Measurements from ENCODE around the gene RNASE2. TPM values are rescaled to one million over a fixed set of nuclear protein-coding genes. Genes with fewer than 3 reads are reported as not detected.

Gene RNASE2
- total RNA-seq, 1 donor from 2014 or later: not detected

GRCh38 chr14:20969336-20969735, 14.0 kb downstream of the RNASE2 start:
- no peak for TF ChIP-seq CTCF (IDR thresholded peaks at IDR 0.05; ENCODE audit: partially characterized antibody, unreplicated experiment)
- H3K36me3 Mint-ChIP-seq (ENCODE audit: unreplicated experiment): no peaks in the 10 kb centered on the region
- no peaks in the 10 kb centered on the region for H3K4me1 Mint-ChIP-seq (ENCODE audit: low read depth, unreplicated experiment)
- no peak overlapping the region for H3K27ac Mint-ChIP-seq (ENCODE audit: unreplicated experiment)
- H3K27me3 Mint-ChIP-seq (ENCODE audit: unreplicated experiment): peaks cover 5% of the 10 kb centered on the region
- H3K9me3 Mint-ChIP-seq (ENCODE audit: unreplicated experiment): peaks cover 2% of the 10 kb centered on the region
- no peak for DNase-seq
- H3K4me3 Mint-ChIP-seq (ENCODE audit: unreplicated experiment): no peak overlapping the region

- Mint-ChIP-seq H3K9me3 (ENCODE audit: unreplicated experiment) (peaks cover 2% of the 10 kb centered on the region), H3K4me3 (ENCODE audit: unreplicated experiment) (peak overlapping the region; percentile 97), H3K4me1 (ENCODE audit: low read depth, unreplicated experiment) (no peaks in the 10 kb centered on the region), H3K27ac (ENCODE audit: unreplicated experiment) (peak overlapping the region; percentile 43), H3K27me3 (ENCODE audit: unreplicated experiment) (peaks cover 5% of the 10 kb centered on the region), H3K36me3 (ENCODE audit: unreplicated experiment) (no peaks in the 10 kb centered on the region)
- DNase-seq: no peak
- TF ChIP-seq CTCF (IDR thresholded peaks at IDR 0.05; ENCODE audit: partially characterized antibody, unreplicated experiment): no peak
Measured at GRCh38 chr14:20970647-20970982, 15.3 kb downstream of the RNASE2 start.

GRCh38 chr14:20970983-20971704, 15.9 kb downstream of the RNASE2 start:
- peak; percentile 88 for TF ChIP-seq CTCF (IDR thresholded peaks at IDR 0.05; ENCODE audit: partially characterized antibody, unreplicated experiment)
- Mint-ChIP-seq H3K4me3 (ENCODE audit: unreplicated experiment) (peak overlapping the region; percentile 97), H3K9me3 (ENCODE audit: unreplicated experiment) (peaks cover 2% of the 10 kb centered on the region), H3K27ac (ENCODE audit: unreplicated experiment) (peak overlapping the region; percentile 89), H3K27me3 (ENCODE audit: unreplicated experiment) (peaks cover 5% of the 10 kb centered on the region), H3K36me3 (ENCODE audit: unreplicated experiment) (no peaks in the 10 kb centered on the region), H3K4me1 (ENCODE audit: low read depth, unreplicated experiment) (no peaks in the 10 kb centered on the region)
- peak; percentile 91 for DNase-seq

GRCh38 chr14:20971705-20972021, 16.4 kb downstream of the RNASE2 start:
- Mint-ChIP-seq H3K4me1 (ENCODE audit: low read depth, unreplicated experiment) (no peaks in the 10 kb centered on the region), H3K27ac (ENCODE audit: unreplicated experiment) (no peak overlapping the region), H3K4me3 (ENCODE audit: unreplicated experiment) (peak overlapping the region; percentile 97), H3K27me3 (ENCODE audit: unreplicated experiment) (peaks cover 5% of the 10 kb centered on the region), H3K36me3 (ENCODE audit: unreplicated experiment) (no peaks in the 10 kb centered on the region), H3K9me3 (ENCODE audit: unreplicated experiment) (peaks cover 2% of the 10 kb centered on the region)
- DNase-seq: no peak
- TF ChIP-seq CTCF (IDR thresholded peaks at IDR 0.05; ENCODE audit: partially characterized antibody, unreplicated experiment): no peak

- no peak overlapping the region for H3K4me3 Mint-ChIP-seq (ENCODE audit: unreplicated experiment)
- DNase-seq: no peak
- TF ChIP-seq CTCF (IDR thresholded peaks at IDR 0.05; ENCODE audit: partially characterized antibody, unreplicated experiment): no peak
- H3K9me3 Mint-ChIP-seq (ENCODE audit: unreplicated experiment): peaks cover 2% of the 10 kb centered on the region
- H3K27me3 Mint-ChIP-seq (ENCODE audit: unreplicated experiment): peaks cover 2% of the 10 kb centered on the region
- no peak overlapping the region for H3K27ac Mint-ChIP-seq (ENCODE audit: unreplicated experiment)
- no peaks in the 10 kb centered on the region for H3K36me3 Mint-ChIP-seq (ENCODE audit: unreplicated experiment)
- H3K4me1 Mint-ChIP-seq (ENCODE audit: low read depth, unreplicated experiment): no peaks in the 10 kb centered on the region
Measured at GRCh38 chr14:20973501-20973900, 18.2 kb downstream of the RNASE2 start.
